Stimulated activated CD4-positive, alpha-beta T cell treated with anti-CD3 and anti-CD28 coated beads, Interleukin-15, amount 100 ng/mL, for 24 hours (primary cell): ENCODE measurements around the gene ELF2.
A peak's percentile ranks its signal among the peaks of the same experiment; 100 is the strongest.
"Not testable (repeated sequence)": the region's sequence is repeated elsewhere in the genome, so short reads cannot be mapped to it uniquely, and the experiment has no call there.

Source experiments
- DNase-seq: peaks from one replicate; pipeline ENCODE4 v3.0.0-alpha.2; 2020

ELF2 gene

DNA sequence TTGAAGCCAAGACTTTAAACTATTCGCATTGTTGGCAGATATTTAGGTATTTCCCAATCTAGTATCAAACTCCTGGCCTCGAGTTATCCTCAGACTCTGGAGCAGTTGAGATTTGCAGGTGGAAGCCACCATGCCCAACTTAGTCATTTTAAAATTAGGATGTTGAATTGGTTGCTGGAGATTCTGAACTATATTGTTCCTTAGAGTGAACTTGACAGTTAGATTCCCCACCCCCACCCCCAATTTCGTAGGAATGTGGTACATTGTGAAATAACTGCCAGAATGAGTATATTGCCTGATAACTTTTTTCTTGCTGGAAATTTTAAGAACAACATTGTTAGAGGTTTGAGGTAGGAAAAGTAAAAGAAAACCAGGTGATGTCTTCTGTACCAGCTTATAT, 159.2 kb downstream of the ELF2 start:
- no peak for DNase-seq

DNA sequence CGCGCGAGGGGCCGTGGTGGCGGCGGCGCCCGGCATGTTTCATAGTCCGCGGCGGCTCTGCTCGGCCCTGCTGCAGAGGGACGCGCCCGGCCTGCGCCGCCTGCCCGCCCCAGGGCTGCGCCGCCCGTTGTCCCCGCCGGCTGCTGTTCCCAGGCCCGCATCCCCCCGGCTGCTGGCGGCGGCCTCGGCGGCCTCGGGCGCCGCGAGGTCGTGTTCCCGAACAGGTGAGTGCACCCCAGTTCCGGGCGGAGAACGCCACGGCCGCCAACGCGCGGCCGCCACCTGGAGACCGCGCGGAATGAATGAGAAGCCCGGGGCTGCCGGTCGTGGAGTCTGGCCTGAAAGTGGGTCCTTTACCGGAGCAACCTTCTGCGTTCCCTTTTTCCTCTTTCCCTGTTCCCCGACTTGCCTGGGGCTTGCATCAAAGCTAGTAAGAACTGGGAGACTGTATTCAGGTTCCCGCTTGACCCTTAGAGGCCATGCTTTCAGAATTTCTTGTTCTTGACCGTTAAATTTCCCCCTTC, 161.0 kb downstream of the ELF2 start:
- DNase-seq, result peak; percentile 64

DNA sequence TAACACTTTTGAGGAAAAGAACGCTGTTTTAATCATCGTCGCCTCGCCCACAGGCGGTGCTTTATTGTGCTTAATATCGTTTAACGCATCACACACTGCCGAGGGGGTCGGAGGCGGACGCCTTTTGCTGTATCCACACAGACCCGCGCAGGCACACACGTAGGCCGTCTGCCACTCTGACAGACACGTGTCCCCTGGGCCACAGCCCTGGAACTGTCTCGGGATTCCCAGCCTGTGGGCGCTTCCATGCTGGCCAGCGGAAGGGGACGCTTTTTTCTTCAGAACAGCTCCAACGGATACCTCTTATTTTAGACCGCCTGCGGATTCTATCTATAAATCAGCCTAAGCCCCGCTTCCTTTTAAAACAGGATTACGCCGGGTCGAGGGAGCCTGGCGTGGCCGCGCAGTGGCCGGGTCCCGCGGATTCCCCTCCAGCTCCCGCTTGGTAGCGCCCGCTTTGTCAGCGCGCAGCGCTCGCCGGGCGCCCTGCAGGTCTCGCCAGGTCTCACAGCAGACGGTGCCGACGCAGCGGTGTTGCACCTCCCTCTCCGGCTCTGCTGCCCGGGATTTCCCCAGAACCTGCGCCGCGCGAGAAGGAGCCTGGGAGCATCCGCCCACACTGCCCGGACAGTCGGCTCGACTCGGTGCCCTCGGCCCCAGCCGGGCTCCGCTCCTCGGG, 161.6 kb downstream of the ELF2 start, which contains the start of gene NOCT:
Gene NOCT (plus strand): TSS at position 513 of the 679 bp plus-strand sequence. CDS start 201 bp downstream, outside the sequence.
- DNase-seq, result peak; percentile 97

DNA sequence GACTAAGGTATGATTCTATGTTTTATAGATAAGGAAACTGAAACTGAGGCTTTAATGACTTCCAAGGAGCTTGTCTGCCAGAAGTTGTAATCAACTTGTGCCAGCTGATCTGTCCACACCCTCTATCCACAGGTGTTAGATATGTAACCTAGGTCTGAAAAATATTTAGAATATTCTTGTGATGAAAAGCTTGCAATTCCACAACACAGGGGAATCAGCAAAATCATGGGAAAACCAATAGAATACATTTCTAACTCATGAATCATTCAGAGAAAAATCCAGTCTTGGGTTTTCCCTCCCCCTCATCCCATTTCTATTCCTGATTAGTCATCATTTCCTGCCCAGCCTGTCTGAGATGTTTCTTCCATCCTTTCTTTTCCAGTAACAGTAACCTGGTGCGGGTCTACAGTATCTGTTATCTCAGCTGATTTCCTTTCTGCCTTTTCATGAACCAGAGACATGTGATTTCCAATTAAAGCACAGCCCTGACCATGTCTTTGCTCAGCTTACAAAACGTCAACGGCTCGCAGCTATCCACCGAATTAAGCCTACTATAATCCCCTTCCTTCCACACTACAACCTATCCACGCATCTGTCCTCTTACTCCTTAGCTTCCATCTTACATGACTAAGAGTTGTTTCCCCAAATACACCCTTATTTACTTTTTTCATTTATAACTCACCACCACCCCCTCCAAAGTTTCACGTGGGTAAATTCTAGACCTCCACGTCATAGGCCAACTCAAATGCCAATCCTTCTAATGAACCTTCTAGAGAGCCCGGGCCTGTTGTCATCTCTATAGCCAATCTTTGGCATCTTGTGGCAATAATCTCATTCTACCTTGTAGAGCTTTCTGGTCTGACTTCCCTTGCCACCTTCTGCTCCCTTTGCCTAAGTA, 162.4 kb downstream of the ELF2 start:
- DNase-seq, result peak; percentile 31

DNA sequence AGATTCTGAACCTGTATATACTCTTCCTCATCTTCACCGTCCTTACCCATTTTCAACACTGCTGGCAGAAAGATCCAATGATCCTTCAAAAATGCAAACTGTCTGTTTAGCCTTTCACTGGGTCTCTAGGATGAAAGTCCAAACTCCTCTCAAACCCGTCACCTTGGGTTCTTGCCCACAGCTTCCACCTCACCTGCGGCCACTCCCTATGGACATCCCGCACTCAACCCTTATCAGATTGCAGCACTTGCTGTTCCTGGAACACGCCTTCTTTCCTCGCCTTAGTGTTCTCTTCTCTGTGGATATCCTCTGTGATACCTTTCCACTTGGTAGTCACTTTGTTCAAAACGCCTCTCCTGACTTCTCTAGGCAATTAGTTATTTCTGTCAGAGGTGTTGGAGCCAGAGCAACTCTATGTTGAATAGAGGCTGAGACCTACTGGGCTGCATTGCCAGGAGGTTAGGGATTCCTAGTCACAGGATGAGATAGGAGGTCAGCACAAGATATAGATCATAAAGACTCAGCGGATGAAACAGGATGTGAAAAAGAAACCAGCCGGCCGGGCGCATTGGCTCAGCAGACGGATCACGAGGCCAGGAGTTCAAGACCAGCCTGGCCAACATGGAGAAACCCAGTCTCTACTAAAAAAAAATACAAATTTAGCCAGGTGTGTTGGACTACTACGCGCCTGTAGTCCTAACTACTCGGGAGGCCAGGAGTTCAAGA, 165.6 kb downstream of the ELF2 start:
- DNase-seq, result no peak

DNA sequence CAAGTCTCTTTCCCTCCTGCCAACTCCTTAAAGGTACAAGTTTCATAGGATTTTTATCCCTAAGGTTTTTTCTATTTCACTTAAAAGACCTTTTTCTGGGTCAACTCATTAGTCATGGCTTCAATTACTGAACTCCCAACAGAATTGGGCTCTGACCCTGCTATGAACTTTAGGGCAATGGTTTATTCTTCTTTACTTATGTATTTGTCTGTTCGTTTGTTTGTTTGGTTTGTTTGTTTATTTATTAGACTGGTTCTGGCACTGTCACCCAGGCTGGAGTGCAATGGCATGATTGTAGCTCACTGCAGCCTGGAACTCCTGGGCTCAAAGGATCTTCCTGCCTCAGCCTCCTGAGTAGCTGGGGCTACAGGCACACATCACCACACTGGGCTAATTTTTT, 167.3 kb downstream of the ELF2 start:
- DNase-seq, result no peak

DNA sequence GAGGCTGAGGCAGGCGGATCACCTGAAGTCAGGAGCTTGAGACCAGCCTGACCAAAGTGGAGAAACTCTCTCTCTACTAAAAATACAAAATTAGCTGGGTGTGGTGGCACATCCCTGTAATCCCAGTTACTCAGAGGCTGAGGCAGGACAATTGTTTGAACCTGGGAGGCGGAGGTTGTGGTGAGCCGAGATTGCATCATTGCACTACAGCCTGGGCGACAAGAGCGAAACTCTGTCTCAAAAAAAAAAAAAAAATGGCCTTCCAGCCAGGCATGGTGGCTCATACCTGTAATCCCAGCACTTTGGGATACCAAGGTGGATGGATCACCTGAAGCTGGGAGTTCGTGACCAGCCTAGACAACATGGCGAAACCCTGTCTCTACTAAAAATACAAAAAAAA, 168.7 kb downstream of the ELF2 start:
- not testable (repeated sequence) for DNase-seq

DNA sequence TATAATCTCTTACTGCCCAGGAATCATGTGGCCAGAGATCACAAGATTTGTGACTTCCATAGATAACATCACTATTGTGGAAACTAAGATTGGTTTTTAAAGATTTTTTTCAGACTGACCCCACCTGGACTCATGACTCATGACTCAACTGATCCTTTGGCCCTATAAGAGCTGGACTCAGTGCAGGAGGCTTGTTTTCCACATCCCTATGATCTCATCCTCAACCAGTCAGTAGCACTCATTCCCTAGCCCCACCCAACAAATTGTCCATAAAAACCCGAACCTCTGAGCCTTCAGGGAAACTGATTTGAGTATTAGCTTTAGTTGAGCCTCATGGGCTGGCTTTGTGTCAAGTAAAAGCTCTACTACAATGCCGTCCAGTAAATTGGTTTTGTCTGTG, 169.4 kb downstream of the ELF2 start:
- no peak for DNase-seq
